ENCODE measurements around the gene TRAPPC3L. TPM values are rescaled to one million over a fixed set of nuclear protein-coding genes. Genes with fewer than 3 reads are reported as not detected.

The TRAPPC3L gene
- 0.11 and 0.13 TPM in 2 replicates for total RNA-seq

GRCh38 chr6:116545651-116546050, at the start of gene TRAPPC3L:
TSS of gene TRAPPC3L (minus strand) at chr6:116545684. CDS start at chr6:116545514, 170 bp downstream.

GRCh38 chr6:116570856-116571682, 25.6 kb upstream of the TRAPPC3L start, which contains the start of gene RWDD1:
TSS of gene RWDD1 (plus strand) at chr6:116571504. CDS start at chr6:116571583, 79 bp downstream.

GRCh38 chr6:116553451-116553850, 8.0 kb upstream of the TRAPPC3L start, which contains the start of gene CALHM4:
TSS of gene CALHM4 (plus strand) at chr6:116553751. CDS start at chr6:116553794, 43 bp downstream.

GRCh38 chr6:116511424-116512110, 33.9 kb downstream of the TRAPPC3L start, which contains the start of gene CALHM5:
TSS of gene CALHM5 (plus strand) at chr6:116511639. CDS start at chr6:116511697, 58 bp downstream.

GRCh38 chr6:116461331-116461931, 84.1 kb downstream of the TRAPPC3L start, which contains the start of gene CALHM6:
TSS of gene CALHM6 (plus strand) at chr6:116461375. CDS start at chr6:116461930, 555 bp downstream.

Other genes starting within 250 kb of the TRAPPC3L start
- gene DSE, start 174.7 kb downstream of the TRAPPC3L start, total RNA-seq: 167 and 173 TPM in 2 replicates
- gene CALHM6, start 84.3 kb downstream of the TRAPPC3L start, total RNA-seq: 1.4 and 3.0 TPM in 2 replicates
- gene CALHM5, start 34.0 kb downstream of the TRAPPC3L start, total RNA-seq: 3.1 and 4.2 TPM in 2 replicates
- not detected in 2 replicates for gene CALHM4, start 8.1 kb upstream of the TRAPPC3L start, total RNA-seq
- 63.2 and 63.8 TPM in 2 replicates for gene RWDD1, start 25.8 kb upstream of the TRAPPC3L start, total RNA-seq
- gene RSPH4A, start 70.8 kb upstream of the TRAPPC3L start, total RNA-seq: 0.13 and 0.22 TPM in 2 replicates
- 10.8 and 13.3 TPM in 2 replicates for gene ZUP1, start 123.1 kb upstream of the TRAPPC3L start, total RNA-seq
- gene KPNA5, start 135.5 kb upstream of the TRAPPC3L start, total RNA-seq: 7.4 and 9.4 TPM in 2 replicates
- gene FAM162B, start 220.0 kb upstream of the TRAPPC3L start, total RNA-seq: not detected in 2 replicates